ENCODE measurements around the gene WDR38. TPM values are rescaled to one million over a fixed set of nuclear protein-coding genes. Genes with fewer than 3 reads are reported as not detected.

The WDR38 gene
- total RNA-seq, 4 donors from 2014 or later: 0.39 TPM; not detected in 3

DNA sequence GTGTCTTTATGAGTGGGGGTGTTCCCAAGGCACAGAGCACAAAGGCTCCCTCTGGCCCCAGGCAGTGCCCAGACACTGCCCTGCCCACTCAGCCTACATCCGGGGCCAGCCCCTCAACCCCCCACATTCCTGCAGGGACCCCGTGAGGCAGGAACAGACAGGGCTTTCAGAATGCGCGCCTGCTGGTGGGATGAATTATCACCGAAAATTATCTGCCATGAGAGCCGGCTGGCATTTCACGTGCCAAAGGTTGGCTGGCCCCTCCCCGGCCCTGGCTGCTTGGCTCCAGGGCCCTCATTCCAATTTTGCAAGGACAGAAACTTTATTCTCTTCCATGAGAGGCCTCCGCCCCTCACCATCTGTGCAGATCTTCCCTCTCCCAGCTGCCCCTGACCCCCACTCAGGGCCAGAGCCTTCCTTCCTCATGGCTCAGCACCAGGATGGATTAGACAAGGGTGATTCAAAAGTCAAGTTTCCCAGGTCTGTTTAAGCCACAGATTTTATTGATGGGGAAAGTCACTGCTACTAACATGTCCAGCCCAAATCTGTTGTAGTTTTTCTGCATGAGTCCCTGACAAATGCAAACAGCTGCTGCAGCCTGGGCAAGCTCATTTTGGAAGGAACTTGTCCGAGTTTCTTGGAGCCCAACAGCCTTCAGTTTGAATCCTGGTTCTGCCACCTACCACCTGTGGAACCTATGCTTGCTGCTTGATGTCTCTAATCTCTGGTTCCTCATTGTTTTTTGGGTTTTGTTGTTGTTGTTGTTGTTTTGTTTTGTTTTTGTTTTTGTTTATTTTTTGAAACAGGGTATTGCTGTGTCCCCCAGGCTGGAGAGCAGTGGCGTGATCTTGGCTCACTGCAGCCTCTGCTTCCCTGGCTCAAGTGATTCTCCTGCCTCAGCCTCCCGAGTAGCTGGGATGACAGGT, 32.3 kb upstream of the WDR38 start:
- no peak for DNase-seq (ENCODE audit: low spot score in 2 of 2)
- Histone ChIP-seq H3K27me3 (no peaks in the 10 kb centered on the region), H3K9me3 (no peaks in the 10 kb centered on the region), H3K27ac (peak overlapping the region in 2 of 4 donors; percentile 68 to 76), H3K36me3 (no peaks in the 10 kb centered on the region), H3K4me3 (no peak overlapping the region), H3K4me1 (peaks cover 0 to 18% (median 7%) of the 10 kb centered on the region in 4 donors)
- 43 to 54% methylated on average over 12 of the region's 12 CpGs for whole genome bisulfite sequencing, 2 donors
- TF ChIP-seq EP300 (IDR thresholded peaks at IDR 0.05) (peak in 1 of 2 donors; percentile 69), POLR2A (IDR thresholded peaks at IDR 0.05) (no peak)
- TF ChIP-seq, protein P1, sequence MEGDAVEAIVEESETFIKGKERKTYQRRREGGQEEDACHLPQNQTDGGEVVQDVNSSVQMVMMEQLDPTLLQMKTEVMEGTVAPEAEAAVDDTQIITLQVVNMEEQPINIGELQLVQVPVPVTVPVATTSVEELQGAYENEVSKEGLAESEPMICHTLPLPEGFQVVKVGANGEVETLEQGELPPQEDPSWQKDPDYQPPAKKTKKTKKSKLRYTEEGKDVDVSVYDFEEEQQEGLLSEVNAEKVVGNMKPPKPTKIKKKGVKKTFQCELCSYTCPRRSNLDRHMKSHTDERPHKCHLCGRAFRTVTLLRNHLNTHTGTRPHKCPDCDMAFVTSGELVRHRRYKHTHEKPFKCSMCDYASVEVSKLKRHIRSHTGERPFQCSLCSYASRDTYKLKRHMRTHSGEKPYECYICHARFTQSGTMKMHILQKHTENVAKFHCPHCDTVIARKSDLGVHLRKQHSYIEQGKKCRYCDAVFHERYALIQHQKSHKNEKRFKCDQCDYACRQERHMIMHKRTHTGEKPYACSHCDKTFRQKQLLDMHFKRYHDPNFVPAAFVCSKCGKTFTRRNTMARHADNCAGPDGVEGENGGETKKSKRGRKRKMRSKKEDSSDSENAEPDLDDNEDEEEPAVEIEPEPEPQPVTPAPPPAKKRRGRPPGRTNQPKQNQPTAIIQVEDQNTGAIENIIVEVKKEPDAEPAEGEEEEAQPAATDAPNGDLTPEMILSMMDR (IDR thresholded peaks at IDR 0.05): peak in 2 of 5 experiments; percentile 21 to 42

DNA sequence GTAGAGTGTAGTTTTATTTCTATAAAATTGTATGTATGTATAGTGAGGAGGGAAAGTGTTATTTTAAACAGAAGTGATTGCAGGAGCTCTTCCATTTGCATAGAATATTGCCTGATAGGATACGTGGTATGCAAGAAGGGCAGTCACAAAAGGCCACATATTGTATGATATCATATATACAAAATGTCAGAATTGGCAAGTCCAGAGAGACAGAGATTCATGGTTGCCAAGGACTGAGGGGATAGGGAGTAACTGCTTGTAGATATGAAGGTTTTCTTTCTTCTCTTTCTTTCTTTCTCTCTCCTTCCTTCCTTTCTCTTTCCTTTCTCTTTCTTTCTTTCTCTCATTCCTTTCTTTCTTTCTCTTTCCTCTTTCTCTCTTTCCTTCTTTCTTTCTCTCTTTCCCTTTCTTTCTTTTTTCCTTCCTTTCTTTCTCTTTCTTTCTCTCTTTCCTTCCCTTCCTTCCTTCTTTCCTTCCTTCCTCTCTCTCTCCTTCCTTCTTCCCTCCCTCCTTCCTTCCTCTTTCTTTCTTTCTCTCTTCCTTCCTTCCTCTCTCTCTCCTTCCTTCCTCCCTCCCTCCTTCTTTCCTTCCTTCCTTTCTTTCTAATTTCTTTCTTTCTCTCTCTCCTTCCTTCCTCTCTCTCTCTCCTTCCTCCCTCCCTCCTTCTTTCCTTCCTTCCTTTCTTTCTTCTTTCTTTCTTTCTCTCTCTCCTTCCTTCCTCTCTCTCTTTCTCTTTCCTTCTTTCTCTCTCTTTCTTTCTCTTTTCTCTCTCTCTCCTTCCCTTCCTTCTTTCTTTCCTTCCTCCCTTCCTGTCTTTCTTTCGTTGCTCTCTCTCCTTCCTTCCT, 24.5 kb upstream of the WDR38 start:
- Histone ChIP-seq H3K9me3 (no peaks in the 10 kb centered on the region), H3K36me3 (no peaks in the 10 kb centered on the region), H3K4me3 (no peak overlapping the region), H3K4me1 (peaks cover 0 to 31% (median 7%) of the 10 kb centered on the region in 4 donors), H3K27me3 (no peaks in the 10 kb centered on the region), H3K27ac (no peak overlapping the region)
- DNase-seq (ENCODE audit: low spot score in 2 of 2): no peak
- WGBS, 2 donors: 22 to 26% methylated on average over 2 of the region's 2 CpGs
- no peak for TF ChIP-seq EP300 (IDR thresholded peaks at IDR 0.05)
- TF ChIP-seq, protein P1 (IDR thresholded peaks at IDR 0.05): no peak
- TF ChIP-seq POLR2A (IDR thresholded peaks at IDR 0.05): no peak

DNA sequence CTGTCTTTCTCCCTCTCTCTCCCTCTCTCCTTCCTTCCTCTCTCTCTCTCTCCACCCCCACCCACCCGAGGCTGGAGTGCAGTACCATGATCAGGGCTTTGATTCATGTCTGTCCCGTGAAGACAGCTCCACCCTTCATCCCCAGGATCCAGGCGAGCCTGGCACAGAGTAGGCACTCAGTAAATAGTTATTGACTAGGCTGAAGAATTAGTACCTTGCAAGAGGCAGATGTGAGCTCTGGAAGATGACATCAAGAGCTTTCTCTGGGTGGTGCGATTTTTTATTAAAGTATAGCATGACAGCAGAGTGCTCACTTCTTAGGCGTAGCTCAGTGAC, 24.0 kb upstream of the WDR38 start:
- Histone ChIP-seq H3K4me3 (no peak overlapping the region), H3K27me3 (no peaks in the 10 kb centered on the region), H3K36me3 (no peaks in the 10 kb centered on the region), H3K27ac (no peak overlapping the region), H3K4me1 (peaks cover 0 to 37% (median 9%) of the 10 kb centered on the region in 4 donors), H3K9me3 (no peaks in the 10 kb centered on the region)
- no peak for DNase-seq (ENCODE audit: low spot score in 2 of 2)
- TF ChIP-seq, protein P1 (IDR thresholded peaks at IDR 0.05): no peak
- TF ChIP-seq EP300 (IDR thresholded peaks at IDR 0.05): no peak
- no peak for TF ChIP-seq POLR2A (IDR thresholded peaks at IDR 0.05)
- WGBS, 2 donors: 34 to 42% methylated on average over 5 of the region's 5 CpGs

DNA sequence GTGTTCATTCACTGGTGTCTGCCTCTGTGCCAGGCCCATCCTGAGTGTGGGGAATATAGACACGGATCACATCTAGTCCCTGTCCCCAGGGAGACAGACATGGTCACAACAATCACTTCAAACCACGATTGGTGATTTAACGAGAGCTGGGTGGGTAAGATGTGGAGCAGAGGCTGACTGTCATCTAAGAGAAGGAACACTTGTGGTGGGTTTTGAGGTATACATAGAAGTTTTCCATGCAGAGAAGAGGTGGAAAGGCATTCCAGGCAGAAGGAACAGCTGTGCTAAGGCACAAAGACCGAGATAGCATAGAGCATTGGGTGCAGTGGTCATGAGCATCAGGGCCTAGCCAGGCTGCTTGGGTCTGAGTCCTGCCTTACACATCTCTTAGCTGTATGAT, 22.7 kb upstream of the WDR38 start:
- Histone ChIP-seq H3K36me3 (no peaks in the 10 kb centered on the region), H3K4me3 (no peak overlapping the region), H3K4me1 (peaks cover 0 to 50% (median 18%) of the 10 kb centered on the region in 4 donors), H3K27me3 (no peaks in the 10 kb centered on the region), H3K9me3 (no peaks in the 10 kb centered on the region), H3K27ac (no peak overlapping the region)
- WGBS, 2 donors: 71 to 87% methylated on average over 4 of the region's 4 CpGs
- DNase-seq (ENCODE audit: low spot score in 2 of 2): no peak
- no peak for TF ChIP-seq POLR2A (IDR thresholded peaks at IDR 0.05)
- TF ChIP-seq EP300 (IDR thresholded peaks at IDR 0.05): no peak
- TF ChIP-seq, protein P1 (IDR thresholded peaks at IDR 0.05): no peak
